GM19043 (cell line): ENCODE measurements around the gene CDC6.
A peak's percentile ranks its signal among the peaks of the same experiment; 100 is the strongest.

Source experiments
- ATAC-seq: cut with Tn5 transposase; IDR thresholded peaks from one replicate; pipeline ENCODE4 v1.9.1; 2021; ENCODE audit warnings: low read depth; ENCODE audit not compliant: unreplicated experiment

The CDC6 gene

DNA sequence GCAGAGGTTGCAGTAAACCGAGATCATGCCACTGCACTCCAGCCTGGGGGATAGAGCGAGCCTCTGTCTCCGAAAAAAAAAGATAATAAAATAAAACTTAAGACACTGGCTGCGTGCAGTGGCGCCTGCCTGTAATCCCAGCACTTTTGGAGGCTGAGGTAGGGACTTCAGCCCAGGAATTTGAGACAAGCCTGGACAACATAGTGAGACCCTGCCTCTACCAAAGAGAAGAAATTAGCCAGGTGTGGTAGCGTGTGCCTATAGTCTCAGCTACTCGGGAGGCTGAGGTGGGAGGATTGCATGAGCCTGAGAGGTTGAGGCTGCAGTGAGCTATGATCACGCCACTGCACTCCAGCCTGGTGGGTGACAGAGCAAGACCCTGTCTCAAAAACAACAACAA is 47.9 kb downstream of the CDC6 start:
- no peak for ATAC-seq

DNA sequence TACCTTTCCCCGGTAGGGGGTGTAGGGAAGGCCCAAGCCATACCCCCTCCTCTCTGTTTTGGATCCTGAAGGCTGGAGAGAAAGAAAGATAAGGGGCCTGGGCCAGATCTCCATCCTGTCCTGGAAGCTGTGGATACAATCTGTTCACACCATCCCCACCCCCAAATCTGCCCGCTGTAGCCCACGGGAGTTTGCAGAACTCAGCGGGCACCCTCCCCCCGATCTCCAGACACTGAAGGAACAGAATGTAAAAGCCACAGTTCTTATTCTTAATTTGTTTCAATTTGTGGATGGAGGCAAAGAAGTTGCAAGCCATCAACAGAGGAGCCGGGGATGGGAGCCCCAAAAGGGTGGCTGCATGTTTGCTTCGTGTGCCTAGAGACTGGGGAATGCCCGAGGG is 49.7 kb downstream of the CDC6 start:
- no peak for ATAC-seq

DNA sequence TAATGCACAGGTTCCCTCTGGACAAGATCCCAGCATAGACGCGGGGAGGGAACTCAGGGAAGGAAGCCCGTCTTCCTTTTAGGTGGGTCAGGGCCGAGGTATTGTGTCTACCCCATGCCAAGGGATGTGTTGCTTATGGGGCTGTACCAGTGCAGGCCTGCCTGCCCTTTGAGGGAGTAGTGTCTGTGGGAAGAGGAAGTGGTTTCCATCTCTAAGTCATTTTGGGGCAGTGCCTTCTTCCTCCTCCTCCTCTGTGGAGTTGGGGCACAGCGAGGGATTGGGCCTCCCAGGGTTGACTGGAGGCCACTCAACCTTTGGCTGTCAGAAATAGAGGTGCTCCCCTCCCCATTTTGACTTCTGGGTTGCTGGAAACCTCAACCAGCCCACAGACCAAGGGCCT is 50.4 kb downstream of the CDC6 start:
- no peak for ATAC-seq

DNA sequence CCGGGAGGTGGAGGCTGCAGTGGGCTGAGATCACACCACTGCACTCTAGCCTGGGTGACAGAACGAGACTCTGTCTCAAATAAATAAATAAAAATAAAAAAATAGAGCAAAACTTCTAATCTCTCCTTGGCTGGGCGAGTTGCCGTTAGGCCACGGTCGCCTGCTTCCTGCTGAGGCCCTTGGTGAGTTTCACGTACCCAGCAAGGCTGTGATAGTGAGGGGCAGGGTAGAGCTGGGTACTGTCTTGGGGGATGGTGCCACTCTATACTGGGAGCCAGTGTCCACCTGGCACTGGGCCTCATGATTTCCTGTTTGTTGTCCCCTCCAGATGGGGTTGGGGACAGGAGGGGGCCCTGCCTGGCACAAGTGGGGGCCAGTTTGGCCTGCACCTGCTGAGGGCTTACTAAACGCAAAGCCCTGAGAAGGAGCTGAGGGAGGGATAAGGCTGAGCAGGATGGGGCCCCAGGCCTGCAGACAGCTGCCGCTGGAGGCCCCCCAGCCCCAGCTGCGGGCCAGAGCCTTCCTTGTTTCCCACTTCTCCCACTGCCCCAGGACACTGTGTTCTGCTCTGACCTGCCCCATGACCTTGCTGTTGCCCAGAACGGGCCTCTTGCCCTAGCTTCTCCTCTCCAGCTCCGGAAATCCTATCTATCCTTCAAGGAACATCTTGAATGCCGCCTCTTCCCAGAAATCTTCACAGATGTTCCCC is 51.4 kb downstream of the CDC6 start:
- no peak for ATAC-seq

DNA sequence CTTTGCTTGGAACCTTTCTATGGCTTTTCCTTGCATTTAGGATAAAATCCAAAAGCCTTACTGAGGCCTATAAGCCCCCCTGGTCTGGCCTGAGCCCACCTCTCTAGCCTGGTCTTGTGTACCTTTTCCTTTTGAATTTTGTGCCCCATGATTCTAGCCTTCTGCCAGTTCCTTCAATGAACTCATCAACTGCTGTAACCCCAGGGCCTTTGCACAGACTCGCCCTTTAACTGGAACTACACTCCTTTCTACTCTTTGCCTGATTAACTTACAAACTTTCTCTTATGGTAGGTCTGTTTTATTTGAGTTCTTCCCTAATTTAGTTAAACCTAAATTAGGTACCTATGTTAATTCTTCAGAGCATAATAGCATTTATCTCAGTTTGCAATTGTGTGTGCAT is 52.6 kb downstream of the CDC6 start:
- ATAC-seq, result no peak

DNA sequence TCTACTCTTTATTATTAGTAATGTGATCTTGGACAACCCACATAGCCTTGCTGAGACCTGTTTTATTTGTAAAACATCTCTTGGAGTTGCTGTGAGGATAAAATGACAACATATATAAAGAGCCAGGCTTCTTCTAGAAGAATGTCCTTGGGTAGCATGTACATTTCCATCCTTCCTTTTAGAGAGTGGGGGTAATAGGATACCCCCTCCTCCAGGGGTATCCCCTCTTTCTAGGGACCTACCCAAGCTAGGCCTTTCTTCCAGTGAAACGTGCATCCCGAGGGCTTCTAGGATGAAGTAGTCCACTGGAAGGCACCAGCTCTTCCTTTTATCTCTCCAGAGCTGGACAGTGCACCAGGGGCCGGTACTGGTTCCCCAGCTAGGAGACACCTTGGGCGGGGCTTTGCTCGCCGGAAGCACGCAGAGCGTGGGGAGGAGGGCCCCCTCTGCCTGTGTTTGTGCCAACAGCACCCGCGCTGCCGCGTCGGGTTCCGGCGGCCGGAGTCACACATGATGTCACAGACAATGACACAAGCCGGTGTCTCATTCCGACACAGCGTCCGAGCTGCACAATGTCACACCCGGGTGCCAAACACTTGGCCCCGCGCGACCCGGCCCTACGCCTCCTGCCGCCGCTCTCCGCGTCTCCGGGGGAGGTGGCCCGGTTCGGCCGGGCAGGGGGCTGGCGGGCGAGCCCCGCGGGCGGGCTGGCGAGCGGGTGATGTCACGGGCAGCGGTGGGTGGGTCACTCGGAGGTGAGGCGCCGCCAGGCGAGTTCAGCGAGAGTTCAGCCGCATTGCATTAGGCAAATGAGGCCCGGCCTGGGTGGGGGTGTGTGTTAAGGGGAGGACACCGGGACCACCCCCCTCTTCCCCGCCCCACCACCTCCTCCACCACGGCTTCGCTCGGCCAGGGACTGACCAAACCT is 53.5 kb downstream of the CDC6 start:
- peak; percentile 50 for ATAC-seq

DNA sequence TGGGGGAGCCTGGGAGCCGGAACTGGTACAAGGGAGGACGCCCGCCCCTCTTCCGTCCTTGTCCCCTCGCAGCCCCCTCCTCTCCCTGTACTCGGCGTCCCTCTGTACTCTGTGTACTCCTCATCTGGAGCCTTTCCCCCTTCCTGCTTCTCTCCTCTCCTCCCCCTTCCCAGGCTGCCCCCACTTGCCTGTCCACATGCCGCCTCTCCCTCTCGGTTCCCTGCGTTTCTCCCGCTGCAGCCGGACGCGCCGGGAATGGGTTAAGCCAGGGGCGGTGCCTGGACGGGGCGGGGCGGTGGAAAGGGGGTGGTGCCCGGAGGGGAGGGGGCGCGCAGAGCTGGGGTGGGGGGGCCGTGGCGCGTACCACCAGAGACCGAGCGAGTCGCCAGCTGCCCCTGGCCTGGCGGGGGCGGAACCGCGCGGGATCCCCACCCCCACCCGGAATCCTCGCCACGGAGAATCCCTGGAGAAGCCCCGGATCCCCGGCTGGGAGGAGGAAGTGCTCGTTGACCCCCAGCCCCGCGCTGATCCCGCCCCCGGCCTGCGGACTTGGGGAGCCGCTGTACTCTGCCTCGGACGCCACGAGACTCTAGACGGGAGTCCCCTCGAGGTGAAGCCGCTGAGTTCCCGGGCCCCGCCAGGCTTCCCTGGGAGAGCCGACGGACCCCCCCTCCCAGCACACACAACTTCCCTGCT is 54.3 kb downstream of the CDC6 start:
- ATAC-seq, result no peak

DNA sequence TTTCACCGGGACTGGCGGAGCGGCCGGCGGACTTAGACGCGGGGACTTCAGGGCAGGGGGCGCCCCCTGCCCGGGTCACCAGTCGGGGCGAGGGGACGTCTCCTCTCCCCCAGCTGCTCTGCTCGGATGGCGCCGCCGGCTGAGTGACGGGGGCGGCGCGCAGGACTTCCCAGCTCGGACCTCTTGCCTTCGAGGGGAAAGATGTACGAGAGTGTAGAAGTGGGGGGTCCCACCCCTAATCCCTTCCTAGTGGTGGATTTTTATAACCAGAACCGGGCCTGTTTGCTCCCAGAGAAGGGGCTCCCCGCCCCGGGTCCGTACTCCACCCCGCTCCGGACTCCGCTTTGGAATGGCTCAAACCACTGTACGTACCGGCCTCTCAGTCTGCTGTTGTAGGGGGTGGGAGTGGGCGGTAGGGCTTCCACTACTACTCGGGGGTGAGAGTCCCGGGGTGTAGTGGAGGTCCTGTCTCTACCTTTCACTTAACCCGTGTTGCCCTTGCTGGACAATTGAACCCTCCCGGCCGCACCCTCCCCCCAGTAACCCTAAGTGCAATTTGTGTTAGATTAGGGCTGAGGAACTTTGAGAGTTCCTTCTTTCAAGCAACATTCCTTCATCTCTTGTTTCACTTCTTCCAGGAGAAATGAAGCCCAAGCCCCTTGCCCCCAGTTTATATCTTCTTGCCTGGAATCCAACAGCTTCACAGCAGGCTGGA is 55.0 kb downstream of the CDC6 start:
- no peak for ATAC-seq

DNA sequence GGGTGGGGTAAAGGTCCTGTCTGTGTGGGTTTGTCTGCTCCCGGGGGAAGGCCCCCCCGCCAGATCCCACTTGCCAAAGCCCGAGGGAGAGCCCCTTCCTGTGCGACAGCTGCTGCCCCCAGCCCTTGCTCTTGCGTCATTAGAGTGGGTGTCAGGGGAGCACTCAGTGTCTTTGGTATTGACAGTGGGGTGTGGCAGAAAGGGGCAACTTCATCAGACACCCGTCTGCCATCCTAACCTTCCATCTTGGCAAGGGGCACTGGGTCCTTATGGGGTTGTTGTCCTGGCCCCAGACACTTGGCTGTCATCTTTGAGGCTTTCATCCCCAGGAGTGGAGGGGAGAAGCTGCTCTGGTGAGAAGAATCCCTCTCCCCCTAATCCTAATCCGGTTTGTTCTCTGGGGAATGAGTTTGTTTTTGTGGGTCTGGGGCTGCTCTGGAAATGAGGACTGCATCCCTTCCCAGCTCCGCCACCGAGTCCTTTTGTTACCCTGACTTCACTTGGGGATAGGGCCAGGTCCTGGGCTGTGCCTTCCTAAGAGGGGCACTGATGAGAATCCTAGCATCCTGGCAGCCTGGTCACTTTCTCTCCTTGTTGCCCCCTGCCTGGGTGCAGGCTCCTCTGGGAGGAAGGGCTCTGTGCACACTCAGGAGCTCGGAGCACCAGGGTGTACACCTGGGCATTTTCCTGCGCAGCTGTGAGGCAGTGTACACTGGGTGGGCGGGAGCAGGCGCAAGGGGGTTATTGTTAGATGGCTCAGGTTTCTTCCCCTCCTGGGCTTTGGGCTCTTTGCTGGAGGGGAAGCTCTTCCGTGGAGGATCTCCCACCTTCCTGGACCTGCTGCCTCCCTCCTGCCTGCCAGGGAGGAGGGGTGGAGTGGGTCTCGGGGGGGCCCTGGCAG is 55.8 kb downstream of the CDC6 start:
- ATAC-seq, result no peak

DNA sequence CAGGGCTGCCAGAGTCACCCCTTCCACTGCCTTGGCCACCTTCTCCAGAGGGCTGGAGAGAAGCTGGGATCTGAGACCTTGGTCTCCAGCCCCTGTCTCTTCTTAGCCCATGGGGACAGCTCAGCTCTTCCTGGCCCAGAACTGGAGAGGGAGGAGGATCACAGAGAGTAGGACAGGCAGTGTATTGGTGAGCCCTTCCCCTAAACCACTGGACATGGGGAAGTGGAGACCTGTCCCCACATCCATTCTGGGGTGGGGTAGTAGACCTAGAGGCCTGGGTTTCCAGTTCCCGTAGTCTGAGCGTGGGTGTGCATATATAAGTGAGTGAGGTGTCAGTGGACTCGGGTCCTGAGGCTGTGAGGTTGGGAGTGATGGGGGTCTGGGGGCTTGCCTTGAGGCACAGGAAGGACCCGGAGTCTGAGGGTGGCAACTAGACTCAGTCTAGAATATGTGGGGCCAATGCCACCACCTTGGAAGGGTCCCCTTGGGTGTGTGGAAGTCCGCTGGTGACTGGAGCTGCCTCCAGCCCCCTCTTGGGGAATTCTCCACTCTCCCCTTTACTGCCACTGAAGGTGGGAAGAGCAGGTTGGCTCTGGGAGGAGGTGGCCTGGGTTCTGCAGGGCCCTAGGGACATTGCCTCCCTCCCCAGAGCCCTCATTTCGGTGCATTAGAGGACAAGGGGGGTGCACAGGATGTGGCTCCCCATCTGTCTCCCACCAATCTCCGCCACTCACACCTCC is 56.9 kb downstream of the CDC6 start:
- no peak for ATAC-seq

DNA sequence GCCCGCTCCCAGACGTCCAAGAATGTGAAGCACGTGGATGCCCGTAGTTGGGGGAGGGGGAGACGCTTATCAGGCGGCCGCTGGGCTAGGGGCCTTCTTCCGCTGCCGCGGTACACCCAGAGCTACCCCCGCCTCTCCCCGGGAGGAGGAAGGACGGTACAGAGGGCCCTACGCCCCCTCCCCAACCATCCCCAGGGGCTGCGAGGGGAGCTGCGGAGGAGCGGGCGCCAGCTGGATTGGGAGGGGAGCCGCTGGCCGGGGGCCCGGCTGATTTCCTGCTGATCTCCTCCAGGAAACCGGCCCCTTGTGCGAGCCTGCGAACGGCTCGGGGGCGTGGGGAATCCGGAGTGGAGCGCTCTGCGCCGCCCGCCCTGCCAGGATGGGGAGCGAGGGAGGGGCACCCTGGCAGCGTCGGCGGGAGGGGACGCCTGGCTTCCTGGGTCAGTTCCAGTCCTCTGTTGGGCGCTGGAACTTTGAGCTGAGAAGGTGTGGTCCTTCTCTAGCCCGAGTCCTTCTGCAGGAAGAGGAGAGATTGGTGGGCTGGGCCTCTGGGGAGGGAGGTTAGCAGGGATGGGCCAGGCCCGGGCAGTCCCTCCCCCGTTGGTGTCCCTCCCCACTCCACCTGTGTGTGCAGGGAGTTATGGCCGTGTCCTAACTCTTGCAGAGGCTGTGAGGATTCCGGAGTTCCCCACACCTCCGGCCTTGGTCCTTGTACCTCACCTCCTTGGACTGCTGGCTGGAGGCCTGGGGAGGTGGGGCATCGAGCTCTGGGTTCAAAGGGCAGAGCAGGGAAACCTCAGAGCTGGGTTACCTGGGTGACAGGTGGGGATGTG is 57.7 kb downstream of the CDC6 start:
- ATAC-seq, result no peak

DNA sequence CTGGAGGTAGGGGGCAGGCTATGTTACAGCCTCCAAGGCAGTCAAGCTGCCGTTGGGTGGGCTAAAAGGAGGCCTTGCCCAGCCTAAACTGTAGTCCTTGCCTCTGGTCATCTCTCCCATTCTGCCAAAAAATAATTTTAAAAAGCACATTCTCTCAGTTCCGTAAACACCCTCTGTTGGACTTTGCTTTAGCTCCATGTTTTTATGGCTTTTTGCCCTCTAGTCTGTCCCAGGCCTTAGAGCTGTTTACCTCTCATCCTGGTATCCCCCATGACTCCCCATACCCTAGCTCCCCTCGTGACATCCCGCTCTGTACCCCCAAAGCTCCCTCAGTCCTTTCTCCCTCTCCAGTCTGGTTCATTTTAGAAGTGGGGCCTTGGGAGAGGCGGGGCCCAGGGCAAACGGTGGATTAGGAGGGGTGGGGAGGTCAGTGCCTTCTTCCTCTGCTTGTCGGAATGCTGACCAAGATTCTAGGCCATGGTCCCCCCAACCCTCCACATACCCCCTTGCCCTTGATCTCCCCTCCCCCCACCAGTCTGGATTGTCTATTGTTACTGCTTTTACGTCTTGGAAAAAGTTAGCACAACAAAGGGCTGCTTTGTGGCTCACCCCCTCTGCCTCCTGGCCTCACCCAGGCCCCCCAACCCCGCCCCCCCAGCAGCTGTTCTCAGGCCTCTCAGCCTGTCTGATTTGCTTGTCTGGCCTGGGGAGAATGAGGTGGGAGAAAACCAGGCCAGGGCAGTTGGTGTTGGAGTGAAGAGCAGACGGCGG is 58.5 kb downstream of the CDC6 start:
- ATAC-seq, result no peak

DNA sequence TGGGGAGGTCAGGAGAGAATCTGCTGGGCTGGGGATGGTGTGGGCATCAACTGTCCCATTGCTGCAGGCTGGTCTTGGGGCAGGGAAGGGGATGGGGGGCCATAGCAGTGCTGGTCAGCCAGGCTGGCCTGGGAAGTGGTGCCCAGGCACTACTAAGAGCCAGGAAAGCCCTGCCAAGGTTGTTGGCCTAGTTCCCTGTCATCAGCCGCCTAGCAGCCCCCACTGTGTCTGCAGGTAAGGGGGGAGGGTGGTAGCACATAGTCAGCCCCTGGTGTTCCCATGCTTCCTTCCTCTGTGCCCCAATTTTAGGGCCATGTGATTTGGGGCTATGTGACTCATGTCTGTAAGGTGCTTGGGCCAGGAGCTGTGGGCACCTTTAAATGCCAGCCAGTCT is 59.1 kb downstream of the CDC6 start:
- no peak for ATAC-seq

DNA sequence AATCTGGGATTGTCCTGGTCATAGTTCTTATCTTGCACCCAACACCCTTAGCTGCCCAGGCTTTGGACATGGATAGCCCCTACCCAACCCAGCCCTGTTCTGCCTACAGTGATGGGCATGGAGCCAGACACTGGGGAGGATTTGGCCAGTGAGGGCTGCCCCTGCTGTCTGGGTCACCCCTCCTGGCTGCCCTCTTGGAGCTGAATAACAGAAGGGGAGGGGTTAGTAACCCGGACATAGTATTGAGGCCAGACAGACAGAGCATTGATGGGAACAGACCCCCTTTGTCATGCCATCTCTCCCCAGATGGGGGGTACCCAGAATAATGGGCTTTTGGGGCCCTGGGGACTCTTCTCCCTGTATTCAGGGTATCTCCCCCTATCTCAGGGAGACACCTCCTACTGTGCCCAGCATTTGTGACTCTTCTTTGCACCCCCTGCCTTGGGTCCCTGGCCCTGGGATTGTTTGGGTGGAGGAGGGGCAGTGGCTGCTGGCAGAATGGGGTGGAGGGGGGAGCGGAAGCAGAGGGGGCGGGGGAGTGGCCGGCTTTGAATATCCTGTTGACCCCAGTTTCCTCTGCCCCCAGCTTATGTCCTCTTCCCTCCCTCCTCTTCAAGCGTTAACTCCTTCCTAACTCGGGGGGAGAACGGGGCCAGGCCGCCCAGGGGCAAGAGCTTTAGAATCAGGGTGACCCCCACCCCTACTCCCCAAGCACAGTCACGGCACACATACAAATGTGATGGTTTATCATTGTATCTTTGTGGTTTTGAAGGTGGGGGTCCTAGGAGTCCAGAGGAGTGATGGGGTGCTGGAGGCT is 59.8 kb downstream of the CDC6 start:
- ATAC-seq, result no peak

DNA sequence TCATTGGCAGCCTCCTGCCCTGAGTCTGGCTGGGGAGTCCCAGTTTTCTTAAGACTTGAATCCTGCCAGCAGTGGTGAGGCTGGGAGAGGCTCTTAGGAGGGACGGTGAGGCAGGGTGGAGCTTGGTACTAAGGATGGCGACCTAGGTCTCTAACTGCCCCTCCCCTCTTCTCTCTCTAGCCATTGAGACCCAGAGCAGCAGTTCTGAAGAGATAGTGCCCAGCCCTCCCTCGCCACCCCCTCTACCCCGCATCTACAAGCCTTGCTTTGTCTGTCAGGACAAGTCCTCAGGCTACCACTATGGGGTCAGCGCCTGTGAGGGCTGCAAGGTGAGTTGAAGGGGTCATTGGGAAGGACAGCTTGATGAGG is 60.4 kb downstream of the CDC6 start:
- no peak for ATAC-seq

DNA sequence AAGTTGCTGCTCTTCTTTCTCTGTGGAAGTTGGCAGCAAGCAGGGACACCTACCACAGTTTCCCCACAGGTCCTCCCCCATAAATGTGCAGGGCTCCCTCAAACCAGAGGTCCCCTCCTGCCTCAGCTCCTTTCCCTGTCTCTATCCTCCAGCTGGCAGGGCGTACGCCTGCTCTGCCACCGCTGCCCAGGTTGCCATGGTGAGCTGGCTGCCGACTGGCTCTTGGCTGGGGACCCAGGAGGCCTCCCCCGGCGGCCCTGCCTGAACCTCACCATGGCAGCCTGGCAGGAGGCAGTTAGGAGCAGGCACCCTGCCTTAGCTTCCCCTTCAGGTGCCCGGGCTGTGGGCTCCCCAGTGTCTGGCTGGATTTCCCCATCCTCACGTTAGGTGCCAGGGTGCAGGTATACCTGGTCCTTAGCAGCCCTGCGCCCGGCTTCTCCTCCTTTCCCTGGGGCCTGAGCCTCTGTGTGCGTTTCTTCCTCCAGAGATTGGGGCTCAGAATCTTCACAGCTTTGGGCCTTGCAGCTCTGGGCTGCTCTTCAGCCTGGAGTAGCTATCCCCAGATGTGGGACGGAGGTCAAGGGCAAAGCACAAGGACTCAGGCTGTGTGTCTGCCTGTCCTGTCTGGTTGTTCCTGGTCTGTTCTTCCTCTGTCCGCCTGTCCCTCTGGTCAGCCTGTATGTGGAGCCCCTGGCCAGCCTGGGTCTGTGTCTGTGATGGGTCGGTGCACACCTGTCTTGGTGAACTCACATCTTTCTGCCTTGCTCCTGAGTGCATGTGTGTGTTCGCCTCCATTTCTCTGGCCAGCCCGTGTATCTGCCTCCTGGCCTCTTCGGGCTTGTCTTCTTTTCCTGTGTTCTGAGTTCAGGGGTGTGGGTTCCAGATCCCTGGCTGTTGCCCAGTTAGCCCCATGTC is 61.1 kb downstream of the CDC6 start:
- ATAC-seq, result no peak
